H9 (cell line): ENCODE results near the gene CD1B. TPM values are rescaled to one million over a fixed set of nuclear protein-coding genes. Genes with fewer than 3 reads are reported as not detected.

Experiments used
- DNase-seq: peaks from one replicate; pipeline ENCODE4 v3.0.0-alpha.2; 2017
- H2AFZ ChIP-seq: one replicate; pipeline ENCODE4 v1.6.1; 2013; ENCODE audit warnings: mild to moderate bottlenecking, low read length, control low read depth, moderate library complexity
- H2AK5ac ChIP-seq: 2 replicates; pipeline ENCODE4 v1.6.1; 2013; ENCODE audit warnings: low read length, control low read depth, mixed read lengths; ENCODE audit not compliant: insufficient read length
- H2BK120ac ChIP-seq: one replicate; pipeline ENCODE4 v1.6.1; 2013; ENCODE audit warnings: low read depth, mild to moderate bottlenecking, low read length, control low read depth, inconsistent platforms; ENCODE audit not compliant: poor library complexity, severe bottlenecking
- H2BK12ac ChIP-seq: 2 replicates; pipeline ENCODE4 v1.6.1; 2013; ENCODE audit warnings: low read length, control low read depth, mixed read lengths, low read depth; ENCODE audit not compliant: insufficient read length
- H2BK15ac ChIP-seq: 2 replicates; pipeline ENCODE4 v1.6.1; 2013; ENCODE audit warnings: low read depth, low read length, control low read depth
- H2BK20ac ChIP-seq: one replicate; pipeline ENCODE4 v1.6.1; 2013; ENCODE audit warnings: low read depth, mild to moderate bottlenecking, low read length, control low read depth, inconsistent platforms; ENCODE audit not compliant: poor library complexity, severe bottlenecking
- H2BK5ac ChIP-seq: 2 replicates; pipeline ENCODE4 v1.6.1; 2013; ENCODE audit warnings: low read length, control low read depth, mixed read lengths; ENCODE audit not compliant: insufficient read length
- H3K14ac ChIP-seq: 2 replicates; pipeline ENCODE4 v1.6.1; 2013; ENCODE audit warnings: low read length, control low read depth; ENCODE audit not compliant: insufficient read depth
- H3K18ac ChIP-seq: 2 replicates; pipeline ENCODE4 v1.6.1; 2013; ENCODE audit warnings: low read depth, mild to moderate bottlenecking, mixed read lengths, low read length, control low read depth; ENCODE audit not compliant: insufficient read length
- H3K23ac ChIP-seq: 2 replicates; pipeline ENCODE4 v1.6.1; 2013; ENCODE audit warnings: low read length, control low read depth, mixed read lengths, low read depth; ENCODE audit not compliant: insufficient read length
- H3K23me2 ChIP-seq: 2 replicates; pipeline ENCODE4 v1.6.1; 2013; ENCODE audit warnings: low read depth, mild to moderate bottlenecking, mixed read lengths, low read length, control low read depth; ENCODE audit not compliant: insufficient read length, poor library complexity, severe bottlenecking
- H3K27ac ChIP-seq: 2 replicates; pipeline ENCODE4 v1.5.1; 2013; ENCODE audit warnings: low read length, control low read depth, mixed read lengths, low read depth; ENCODE audit not compliant: insufficient read length
- H3K27me3 ChIP-seq: 2 replicates; pipeline ENCODE4 v1.6.1; 2013; ENCODE audit warnings: low read length, control low read depth, inconsistent platforms; ENCODE audit not compliant: insufficient read depth
- H3K4ac ChIP-seq: 2 replicates; pipeline ENCODE4 v1.6.1; 2013; ENCODE audit warnings: low read depth, mild to moderate bottlenecking, control low read depth, inconsistent platforms, low read length, moderate library complexity
- H3K4me1 ChIP-seq: 2 replicates; pipeline ENCODE4 v1.6.1; 2013; ENCODE audit warnings: low read length, control low read depth, inconsistent platforms; ENCODE audit not compliant: insufficient read depth
- H3K4me2 ChIP-seq: 2 replicates; pipeline ENCODE4 v1.6.1; 2013; ENCODE audit warnings: low read length, control low read depth, mixed read lengths; ENCODE audit not compliant: insufficient read length, insufficient read depth
- H3K56ac ChIP-seq: 2 replicates; pipeline ENCODE4 v1.6.1; 2013; ENCODE audit warnings: low read depth, mild to moderate bottlenecking, mixed read lengths, low read length, control low read depth; ENCODE audit not compliant: insufficient read length
- H3K79me1 ChIP-seq: 2 replicates; pipeline ENCODE4 v1.6.1; 2013; ENCODE audit warnings: low read depth, mild to moderate bottlenecking, moderate library complexity, low read length, control low read depth, inconsistent platforms; ENCODE audit not compliant: insufficient read depth, poor library complexity, severe bottlenecking
- H3K79me2 ChIP-seq: 2 replicates; pipeline ENCODE4 v1.6.1; 2013; ENCODE audit warnings: low read length, control low read depth, inconsistent platforms; ENCODE audit not compliant: insufficient read depth
- H3K9ac ChIP-seq: 2 replicates; pipeline ENCODE4 v1.6.1; 2013; ENCODE audit warnings: low read length, control low read depth, mixed read lengths; ENCODE audit not compliant: insufficient read length; ENCODE audit errors: extremely low read depth
- H3K9me3 ChIP-seq: one replicate; pipeline ENCODE4 v1.6.1; 2013; ENCODE audit warnings: low read depth, low read length, inconsistent platforms; ENCODE audit not compliant: control insufficient read depth
- H3T11ph ChIP-seq: one replicate; pipeline ENCODE4 v1.6.1; 2013; ENCODE audit warnings: mild to moderate bottlenecking, low read length, control low read depth, inconsistent platforms
- H4K20me1 ChIP-seq: one replicate; pipeline ENCODE4 v1.6.1; 2013; ENCODE audit not compliant: control insufficient read depth, insufficient read length, insufficient read depth
- H4K5ac ChIP-seq: 2 replicates; pipeline ENCODE4 v1.6.1; 2013; ENCODE audit warnings: low read depth, mild to moderate bottlenecking, mixed read lengths, low read length, control low read depth; ENCODE audit not compliant: insufficient read length
- H4K8ac ChIP-seq: replicated peaks from 2 replicates; pipeline ENCODE4 v1.6.1; 2013; ENCODE audit warnings: low read length, control low read depth, mixed read lengths, low read depth; ENCODE audit not compliant: insufficient read length
- H4K91ac ChIP-seq: 2 replicates; pipeline ENCODE4 v1.6.1; 2013; ENCODE audit warnings: low read depth, mild to moderate bottlenecking, moderate library complexity, mixed read lengths, low read length, control low read depth; ENCODE audit not compliant: insufficient read length
- H3K27ac Mint-ChIP-seq, 3 experiments: 2 replicates in 2 of 3; 3 replicates in 1 of 3; pipeline ENCODE4 v1.8.0; 2020 to 2021; ENCODE audit warnings: mixed read lengths in 3 of 3, mild to moderate bottlenecking in 1 of 3, moderate library complexity in 1 of 3
- H3K27me3 Mint-ChIP-seq: 2 replicates; pipeline ENCODE4 v1.8.0; 2021; ENCODE audit warnings: low read depth, mild to moderate bottlenecking, moderate library complexity, mixed read lengths
- H3K36me3 Mint-ChIP-seq, 3 experiments: 2 replicates in 2 of 3; 3 replicates in 1 of 3; pipeline ENCODE4 v1.8.0; 2020 to 2021; ENCODE audit warnings: low read depth in 3 of 3, mixed read lengths in 3 of 3; ENCODE audit not compliant: insufficient read depth in 1 of 3
- H3K4me1 Mint-ChIP-seq, 2 experiments: 2 replicates each; pipeline ENCODE4 v1.8.0; 2020; ENCODE audit warnings: mixed read lengths in 2 of 2
- H3K4me3 Mint-ChIP-seq, 2 experiments: 2 replicates in 1 of 2; 3 replicates in 1 of 2; pipeline ENCODE4 v1.8.0; 2020 to 2021; ENCODE audit warnings: mild to moderate bottlenecking in 2 of 2, mixed read lengths in 2 of 2, moderate library complexity in 1 of 2
- H3K9me3 Mint-ChIP-seq, 2 experiments: 2 replicates in 1 of 2; 3 replicates in 1 of 2; pipeline ENCODE4 v1.8.0; 2020; ENCODE audit warnings: mild to moderate bottlenecking in 2 of 2, mixed read lengths in 2 of 2, moderate library complexity in 1 of 2
- WGBS: extraction: QIAGEN DNeasy Blood & Tissue Kit; methylation state at CpG from one replicate; pipeline ENCODE4 v1.1.7; 2013; ENCODE audit warnings: missing lambda C conversion rate, low lambda C conversion rate, mixed read lengths; ENCODE audit not compliant: insufficient read length; ENCODE audit errors: extremely low coverage; 5-methylcytosine and 5-hydroxymethylcytosine counted together
- total RNA-seq: library from RNA; stranded (reverse); gene quantifications from 2 replicates; pipeline ENCODE4 v1.2.1, GENCODE V29; 2021
- TF ChIP-seq, protein P1 (sequence below): fragments of 200-600 bp; sonication (generic); conservative IDR thresholded peaks from 3 replicates; pipeline ENCODE4 v1.8.0; 2021; ENCODE audit warnings: antibody characterized with exemption, mild to moderate bottlenecking

The CD1B gene
- total RNA-seq, 1 experiment from 2014 or later = not detected

DNA sequence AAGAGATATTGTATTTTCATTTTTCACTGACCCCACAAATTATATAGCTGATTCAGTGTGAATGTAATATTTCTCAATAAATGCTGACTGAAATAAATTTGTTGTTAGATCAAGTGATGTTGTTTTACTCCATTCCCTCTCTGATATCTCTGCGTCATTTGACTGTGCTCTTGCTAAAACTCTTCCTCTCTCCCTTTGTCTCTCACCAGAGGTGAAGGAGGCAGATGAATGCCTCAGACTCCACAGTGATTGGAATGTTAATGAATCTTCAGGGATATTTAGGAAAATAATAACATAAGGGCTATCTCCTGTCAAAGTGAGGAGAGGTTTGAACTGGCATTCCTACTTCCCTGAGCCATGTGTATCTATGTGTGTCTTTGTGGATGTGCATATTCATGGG lies 26.1 kb upstream of the CD1B start:
- Histone ChIP-seq H4K8ac (no peak overlapping the region), H3T11ph (no peak overlapping the region), H3K27me3 (no peaks in the 10 kb centered on the region), H3K27ac (no peak overlapping the region), H2BK5ac (no peak overlapping the region), H2BK15ac (no peak overlapping the region), H3K4ac (no peak overlapping the region), H3K23me2 (no peaks in the 10 kb centered on the region), H4K91ac (no peak overlapping the region), H2AK5ac (no peak overlapping the region), H4K5ac (no peak overlapping the region), H4K20me1 (no peaks in the 10 kb centered on the region), H3K56ac (no peak overlapping the region), H2BK12ac (no peak overlapping the region), H3K18ac (no peak overlapping the region), H3K14ac (no peak overlapping the region), H2AFZ (no peak overlapping the region), H3K9me3 (no peaks in the 10 kb centered on the region), H2BK20ac (no peak overlapping the region), H3K23ac (no peak overlapping the region), H2BK120ac (no peak overlapping the region), H3K79me1 (no peaks in the 10 kb centered on the region), H3K79me2 (no peaks in the 10 kb centered on the region; the same call in 1 of the 2 replicates), H3K4me2 (no peak overlapping the region), H3K9ac (no peak overlapping the region), H3K4me1 (no peaks in the 10 kb centered on the region)
- no peak for DNase-seq
- WGBS = no CpG with 5 or more reads among the region's 1 CpG
- H3K4me1 Mint-ChIP-seq = peaks cover 10% of the 10 kb centered on the region in 2 experiments; a peak in 3 of 4 replicates
- H3K36me3 Mint-ChIP-seq = no peaks in the 10 kb centered on the region
- H3K4me3 Mint-ChIP-seq = no peak overlapping the region
- H3K27me3 Mint-ChIP-seq = peaks cover 2% of the 10 kb centered on the region; the same call in 1 of the 2 replicates
- no peak overlapping the region for H3K27ac Mint-ChIP-seq
- TF ChIP-seq, protein P1, sequence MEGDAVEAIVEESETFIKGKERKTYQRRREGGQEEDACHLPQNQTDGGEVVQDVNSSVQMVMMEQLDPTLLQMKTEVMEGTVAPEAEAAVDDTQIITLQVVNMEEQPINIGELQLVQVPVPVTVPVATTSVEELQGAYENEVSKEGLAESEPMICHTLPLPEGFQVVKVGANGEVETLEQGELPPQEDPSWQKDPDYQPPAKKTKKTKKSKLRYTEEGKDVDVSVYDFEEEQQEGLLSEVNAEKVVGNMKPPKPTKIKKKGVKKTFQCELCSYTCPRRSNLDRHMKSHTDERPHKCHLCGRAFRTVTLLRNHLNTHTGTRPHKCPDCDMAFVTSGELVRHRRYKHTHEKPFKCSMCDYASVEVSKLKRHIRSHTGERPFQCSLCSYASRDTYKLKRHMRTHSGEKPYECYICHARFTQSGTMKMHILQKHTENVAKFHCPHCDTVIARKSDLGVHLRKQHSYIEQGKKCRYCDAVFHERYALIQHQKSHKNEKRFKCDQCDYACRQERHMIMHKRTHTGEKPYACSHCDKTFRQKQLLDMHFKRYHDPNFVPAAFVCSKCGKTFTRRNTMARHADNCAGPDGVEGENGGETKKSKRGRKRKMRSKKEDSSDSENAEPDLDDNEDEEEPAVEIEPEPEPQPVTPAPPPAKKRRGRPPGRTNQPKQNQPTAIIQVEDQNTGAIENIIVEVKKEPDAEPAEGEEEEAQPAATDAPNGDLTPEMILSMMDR = no peak
- no peaks in the 10 kb centered on the region for H3K9me3 Mint-ChIP-seq
